Activated CD4-positive, CD25-positive, alpha-beta regulatory T cell (primary cell): ENCODE data around the gene C6orf141.

Experiments
- DNase-seq, 4 experiments: peaks; one replicate each; lab custom pipeline; 2025; lab: John Stamatoyannopoulos, UW

Gene C6orf141

DNA sequence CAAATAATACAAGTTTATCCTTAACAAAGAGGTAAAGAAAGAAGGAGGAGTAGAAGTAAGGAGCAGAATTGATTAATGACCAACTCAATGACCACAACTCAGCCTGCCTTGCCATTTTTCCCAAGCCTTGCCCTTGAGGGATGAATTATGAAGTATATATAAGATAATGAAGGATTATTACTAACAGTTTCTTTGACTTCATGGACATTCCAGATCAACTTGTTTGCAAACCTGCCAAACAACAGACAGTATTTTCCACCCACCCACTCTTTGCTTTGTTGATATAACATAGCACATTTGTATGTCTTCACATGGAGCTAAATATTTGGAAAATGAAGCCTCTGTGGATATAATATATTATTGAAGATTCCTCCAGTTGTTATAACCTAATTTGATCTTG, 9.9 kb upstream of the C6orf141 start:
- no peak for DNase-seq

DNA sequence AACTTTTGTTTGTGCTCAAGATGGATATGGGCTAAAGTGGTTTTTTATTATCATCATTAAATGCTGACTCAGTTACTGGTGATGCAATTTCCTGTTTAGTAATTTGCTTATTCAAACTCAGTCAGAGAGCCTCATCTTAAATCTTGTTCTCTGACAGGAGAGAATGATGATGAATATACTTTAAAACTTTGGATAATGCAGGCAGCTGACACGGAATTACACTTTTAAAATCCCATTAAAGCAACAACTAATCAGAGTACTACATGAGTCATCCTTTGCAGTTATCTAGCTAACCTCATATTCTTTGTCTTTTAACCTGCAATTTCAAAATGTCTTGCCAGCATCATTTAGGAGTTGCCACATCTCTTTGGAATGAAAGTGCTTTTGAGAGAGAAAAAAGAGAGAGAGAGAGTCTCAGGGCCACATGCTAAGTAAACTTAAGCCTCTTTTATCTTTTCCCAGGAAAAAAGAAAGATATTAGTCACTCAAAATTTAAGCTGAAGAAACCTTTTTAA, 9.2 kb upstream of the C6orf141 start:
- DNase-seq = no peak

DNA sequence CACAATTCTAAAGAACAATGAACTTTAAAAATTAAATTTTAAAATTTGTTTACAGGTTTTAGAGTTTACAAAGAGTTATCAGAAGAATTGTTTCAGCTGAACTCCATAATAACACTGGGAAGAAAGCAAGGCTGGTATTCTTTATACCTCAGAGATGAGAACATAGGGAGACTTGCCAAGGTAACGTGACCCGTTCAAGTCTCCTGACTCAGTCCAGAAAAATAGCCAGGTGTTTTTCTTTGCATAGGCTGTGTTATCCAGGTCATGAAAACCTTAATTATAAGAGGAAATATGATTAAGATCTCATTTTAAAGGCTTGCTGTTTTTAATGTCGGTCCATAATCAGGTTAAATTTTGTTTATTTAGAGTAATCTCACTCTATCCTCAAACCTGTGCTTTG, 8.5 kb upstream of the C6orf141 start:
- no peak for DNase-seq

DNA sequence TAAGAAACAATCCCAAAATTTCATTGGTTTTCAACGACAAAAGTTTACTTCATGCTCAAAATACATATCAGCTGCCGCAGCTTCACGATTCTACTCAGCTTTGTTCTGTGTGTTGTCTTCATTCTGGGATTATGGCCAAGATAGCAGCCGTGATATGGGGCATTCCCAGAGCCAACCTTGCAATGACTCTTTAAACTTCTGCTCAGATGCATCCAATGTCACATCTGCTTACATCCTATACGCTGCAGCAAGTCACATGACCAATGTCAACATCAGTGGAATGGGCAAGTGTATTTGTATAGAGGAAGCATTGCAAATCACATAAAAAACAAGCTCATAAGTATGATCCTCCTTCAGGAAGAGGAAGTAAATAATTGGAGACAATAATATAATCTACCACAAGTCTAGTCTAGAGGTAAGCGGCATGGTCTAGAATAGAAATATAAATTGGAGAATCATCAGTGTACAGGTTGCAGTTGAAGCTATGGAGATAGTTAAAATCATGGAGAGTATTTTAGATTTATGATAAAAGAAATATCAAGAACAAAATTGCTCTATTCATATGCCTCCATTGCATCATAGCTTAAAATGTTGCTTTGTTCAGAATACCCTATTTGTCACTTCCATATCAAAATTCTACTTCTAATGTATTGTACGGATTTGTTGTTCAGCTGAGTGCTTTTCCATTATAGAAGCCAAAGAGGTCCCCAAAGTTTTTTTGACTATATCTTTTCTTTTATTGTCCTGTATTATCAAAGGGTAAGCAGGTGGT, 7.2 kb upstream of the C6orf141 start:
- DNase-seq = no peak

DNA sequence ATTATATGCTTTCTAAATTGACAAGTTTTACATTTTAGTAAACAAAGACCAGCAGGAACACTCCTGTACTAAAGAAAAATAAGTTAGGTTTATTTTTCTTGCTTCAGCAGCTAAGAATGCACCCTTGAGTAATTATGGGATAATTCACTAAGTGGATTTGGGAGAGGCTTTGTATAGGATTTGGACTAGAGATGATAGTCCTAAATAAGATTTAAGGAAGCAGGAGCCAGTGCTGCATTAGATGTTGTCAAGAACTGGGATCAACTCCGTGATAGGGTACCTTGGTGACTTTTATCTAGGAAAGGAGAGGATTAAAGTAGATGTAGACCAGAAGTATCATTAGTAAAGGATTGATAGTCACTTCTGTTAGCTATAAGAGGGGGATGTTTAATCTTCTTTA, 4.1 kb upstream of the C6orf141 start:
- DNase-seq = no peak

DNA sequence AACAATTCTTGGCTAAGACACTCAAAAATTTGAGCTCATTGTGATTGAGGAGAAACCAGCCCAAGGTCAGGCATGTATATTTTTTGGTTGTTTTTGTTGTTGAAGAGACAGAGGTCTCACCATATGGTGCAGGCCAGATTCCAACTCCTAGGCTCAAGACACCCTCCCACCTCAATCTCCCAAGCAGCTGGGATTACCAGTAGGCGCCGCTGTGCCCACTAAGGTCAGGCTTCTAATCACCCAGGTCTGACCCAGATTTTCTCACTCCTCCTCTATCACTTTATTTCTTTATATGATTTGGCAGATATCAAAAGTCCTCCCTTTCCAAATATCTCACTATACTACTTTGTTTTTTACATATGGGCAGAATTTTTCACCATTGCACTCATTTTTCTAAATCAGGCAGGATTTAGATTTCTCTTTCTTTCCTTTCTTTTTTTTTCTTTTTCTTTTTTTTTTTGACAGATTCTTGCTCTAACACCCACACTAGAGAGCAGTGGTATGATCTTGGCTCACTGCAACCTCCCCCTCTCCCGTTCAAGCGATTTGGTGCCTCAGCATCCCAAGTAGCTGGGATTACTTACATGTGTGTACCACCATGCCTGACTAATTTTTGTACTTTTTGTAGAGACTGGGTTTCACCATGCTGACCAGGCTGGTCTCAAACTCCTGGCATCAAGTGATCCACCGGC, 1.7 kb upstream of the C6orf141 start:
- DNase-seq = no peak

DNA sequence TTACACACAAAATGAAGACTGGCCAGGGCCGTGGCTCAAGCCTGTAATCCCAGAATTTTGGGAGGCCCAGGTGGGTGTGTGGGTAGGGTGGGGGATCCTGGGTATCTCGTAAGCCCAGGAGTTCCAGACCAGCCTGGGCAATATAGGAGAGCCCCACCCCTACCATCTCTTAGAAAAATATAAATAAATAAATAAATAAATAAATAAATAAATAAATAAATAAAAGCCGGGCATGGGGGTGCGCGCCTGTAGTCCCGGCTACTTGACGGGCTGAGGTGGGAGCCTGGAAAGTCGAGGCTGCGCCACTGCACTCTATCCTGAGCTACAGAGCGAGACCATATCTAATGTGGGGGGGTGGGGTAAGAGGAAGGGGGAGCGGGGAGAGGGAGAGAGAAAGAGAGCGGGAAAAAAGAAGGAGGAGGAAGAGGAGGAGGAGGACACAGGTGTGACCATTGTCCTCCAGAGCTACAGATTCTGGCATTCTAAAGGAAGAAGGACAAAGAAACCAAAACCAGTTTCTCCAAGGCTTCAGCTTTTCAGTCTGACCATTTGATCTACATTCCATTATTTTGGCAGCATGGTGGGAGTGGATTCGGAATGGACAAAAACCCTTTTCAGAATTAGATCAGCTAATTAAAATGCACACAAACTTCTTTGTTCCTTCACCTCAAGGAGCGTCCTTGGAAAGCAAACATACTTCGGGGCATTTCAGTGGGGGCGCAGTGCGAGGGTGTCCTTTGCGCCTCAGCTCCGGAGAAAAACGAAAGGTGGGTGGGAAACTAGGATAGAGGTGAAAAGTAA, 577 bp upstream of the C6orf141 start:
- DNase-seq = no peak

DNA sequence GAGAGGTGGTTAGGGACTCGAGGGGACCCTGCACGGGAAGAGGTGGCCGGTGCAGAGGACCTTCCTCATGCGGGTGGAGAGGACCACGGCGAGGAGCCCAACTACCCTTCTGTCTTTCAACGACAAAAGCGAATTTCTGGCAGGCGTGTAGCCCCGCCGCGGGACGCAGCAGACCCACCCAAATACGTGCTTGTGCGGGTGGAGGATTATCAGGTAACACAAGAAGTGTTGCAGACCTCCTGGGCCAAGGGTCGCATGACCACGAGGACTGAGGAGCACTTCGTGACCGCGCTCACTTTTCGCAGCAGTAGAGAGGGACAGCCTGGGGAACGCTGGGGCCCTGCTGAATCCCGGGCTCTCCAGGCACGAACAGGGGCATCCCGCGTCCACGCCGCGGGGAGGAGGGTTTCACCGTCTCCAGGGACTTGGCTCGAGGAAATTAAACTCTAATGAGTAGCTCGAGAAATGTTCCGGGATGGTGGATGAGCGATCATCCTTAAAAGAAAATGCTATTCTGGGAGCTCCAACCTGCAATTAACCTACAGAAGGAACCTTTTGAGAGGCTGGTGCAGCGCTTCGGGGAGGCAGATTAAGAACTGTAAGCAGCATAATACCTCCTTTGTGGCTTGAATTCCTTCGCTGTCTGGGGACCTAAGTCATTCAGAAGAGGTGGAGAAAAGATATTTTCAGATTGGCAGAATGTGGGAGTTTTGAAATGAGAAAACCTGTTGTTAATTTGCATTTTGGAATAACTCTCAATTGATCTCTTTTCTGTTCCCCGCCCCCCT, 804 bp downstream of the C6orf141 start:
- DNase-seq = no peak

DNA sequence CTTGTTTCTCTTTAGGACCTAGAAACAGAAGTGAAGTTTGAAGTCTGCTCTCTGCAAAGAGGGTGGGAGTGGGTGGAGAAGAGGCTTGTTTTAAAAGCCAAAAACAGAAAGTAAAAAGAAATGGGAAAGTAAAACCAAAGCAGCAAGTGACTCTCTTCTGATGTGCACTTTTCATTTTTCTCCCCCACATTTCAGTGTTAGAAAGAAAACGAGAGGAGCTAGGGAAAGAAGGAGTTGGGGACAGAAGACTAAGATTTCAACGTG, 1.3 kb downstream of the C6orf141 start:
- no peak for DNase-seq

DNA sequence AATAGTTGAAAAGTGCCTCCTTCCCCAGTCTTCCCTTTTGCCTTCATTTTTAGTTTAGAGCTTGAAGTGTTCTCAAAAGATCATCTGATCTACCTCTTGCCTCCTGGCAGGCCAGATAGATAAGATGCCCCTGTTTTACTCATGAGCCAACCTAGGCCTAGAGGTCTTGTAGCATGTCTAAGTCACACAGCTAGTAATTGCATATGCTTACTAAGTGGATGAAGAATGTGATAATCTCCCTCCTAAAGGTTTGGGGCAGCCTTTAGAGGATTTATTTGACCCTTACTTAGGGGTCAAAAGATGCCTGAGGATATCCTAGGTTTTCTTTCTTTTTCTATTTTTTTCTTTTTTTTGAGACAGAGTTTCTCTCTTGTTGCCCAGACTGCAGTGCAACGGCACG, 2.1 kb downstream of the C6orf141 start:
- no peak for DNase-seq

DNA sequence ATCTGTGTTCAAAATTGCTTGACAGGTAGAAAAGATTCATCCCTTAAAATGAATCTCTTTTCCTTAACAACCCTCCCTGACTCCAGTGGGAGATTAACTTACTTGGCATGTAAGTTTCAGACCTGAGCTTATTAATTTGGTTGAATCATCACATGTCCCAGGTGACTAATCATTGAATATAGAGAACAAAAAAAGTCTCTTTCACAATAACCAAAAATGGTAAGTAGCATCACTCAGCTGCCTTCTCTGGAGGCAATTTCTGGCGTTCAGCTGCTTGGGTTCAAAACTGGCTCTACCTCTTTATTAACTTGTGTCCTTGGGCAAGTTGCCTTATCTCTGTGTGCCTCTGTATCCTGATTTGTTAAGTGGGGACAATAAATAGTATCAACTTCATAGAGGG, 2.9 kb downstream of the C6orf141 start:
- DNase-seq = no peak

DNA sequence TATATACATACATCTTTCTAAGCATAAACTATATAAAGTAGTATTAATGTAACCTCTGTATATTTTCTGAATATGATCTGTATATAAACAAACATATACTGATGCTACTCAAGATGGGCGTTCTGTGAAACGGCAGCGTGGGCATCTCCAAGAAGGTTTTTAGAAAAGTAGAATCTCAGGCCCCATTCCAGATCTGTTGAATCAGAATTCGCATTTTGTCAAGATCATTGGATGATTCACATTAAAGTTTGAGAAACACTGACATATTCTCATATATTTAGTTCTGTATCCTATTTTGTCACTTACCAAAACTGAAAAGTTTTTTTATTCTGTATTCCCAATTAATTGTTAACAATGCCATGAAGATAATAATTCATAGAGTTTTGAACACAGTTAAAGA, 5.5 kb downstream of the C6orf141 start:
- DNase-seq = no peak

DNA sequence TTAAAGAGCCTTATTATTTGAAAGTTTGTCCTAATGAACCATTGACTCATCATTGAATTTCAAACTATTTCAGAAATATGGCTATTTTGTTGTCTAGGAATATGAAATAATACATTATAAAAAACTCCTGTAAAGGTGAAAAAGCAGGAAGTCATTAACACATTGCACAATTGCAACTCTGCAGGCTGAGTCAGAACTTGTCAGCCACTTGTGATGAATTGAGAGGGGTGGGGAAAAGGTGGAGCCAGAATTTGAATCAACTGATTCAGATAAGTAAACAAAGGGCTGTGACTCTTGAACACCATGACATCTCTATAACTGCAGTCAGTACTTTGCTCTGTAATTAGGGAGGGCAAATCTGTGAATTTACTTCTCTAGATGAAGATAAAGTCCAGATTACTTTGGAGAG, 6.0 kb downstream of the C6orf141 start:
- no peak for DNase-seq

DNA sequence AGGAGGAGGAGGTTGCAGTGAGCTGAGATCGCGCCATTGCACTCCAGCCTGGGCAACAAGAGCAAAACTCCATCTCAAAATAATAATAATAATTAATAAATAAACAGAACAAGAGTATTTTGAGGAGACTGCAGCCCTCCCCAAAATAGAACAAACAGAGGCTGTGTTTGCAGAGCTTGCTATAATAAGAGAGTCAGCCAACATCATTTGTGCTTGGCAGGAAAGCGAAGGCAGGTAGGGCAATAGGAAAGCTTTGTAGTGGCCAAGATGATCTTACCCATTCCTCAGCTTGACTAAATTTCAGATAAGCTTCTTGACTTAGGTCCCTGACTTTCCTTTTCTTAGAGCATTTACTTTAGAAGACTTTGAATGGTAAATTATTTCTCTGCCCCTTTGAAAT, 6.7 kb downstream of the C6orf141 start:
- no peak for DNase-seq

DNA sequence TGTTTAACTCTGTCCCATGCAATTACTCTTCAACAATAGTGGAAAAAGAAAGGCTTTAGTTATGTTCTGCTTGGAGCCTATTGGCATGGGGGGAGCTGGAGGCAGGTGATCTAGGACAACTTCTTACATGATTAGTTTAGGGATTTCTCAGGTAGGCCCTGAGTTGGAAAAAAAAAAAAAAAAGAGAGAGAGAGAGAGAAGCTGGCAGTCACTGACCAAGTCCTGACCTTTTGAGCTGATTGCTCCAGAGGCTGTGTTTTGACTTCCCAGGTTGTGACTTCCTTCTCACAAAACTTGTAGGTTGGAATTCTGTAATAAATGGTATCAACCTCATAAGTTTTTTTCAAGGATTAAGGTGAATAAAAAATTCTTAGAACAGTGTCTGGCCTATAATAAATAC, 7.8 kb downstream of the C6orf141 start:
- no peak for DNase-seq

DNA sequence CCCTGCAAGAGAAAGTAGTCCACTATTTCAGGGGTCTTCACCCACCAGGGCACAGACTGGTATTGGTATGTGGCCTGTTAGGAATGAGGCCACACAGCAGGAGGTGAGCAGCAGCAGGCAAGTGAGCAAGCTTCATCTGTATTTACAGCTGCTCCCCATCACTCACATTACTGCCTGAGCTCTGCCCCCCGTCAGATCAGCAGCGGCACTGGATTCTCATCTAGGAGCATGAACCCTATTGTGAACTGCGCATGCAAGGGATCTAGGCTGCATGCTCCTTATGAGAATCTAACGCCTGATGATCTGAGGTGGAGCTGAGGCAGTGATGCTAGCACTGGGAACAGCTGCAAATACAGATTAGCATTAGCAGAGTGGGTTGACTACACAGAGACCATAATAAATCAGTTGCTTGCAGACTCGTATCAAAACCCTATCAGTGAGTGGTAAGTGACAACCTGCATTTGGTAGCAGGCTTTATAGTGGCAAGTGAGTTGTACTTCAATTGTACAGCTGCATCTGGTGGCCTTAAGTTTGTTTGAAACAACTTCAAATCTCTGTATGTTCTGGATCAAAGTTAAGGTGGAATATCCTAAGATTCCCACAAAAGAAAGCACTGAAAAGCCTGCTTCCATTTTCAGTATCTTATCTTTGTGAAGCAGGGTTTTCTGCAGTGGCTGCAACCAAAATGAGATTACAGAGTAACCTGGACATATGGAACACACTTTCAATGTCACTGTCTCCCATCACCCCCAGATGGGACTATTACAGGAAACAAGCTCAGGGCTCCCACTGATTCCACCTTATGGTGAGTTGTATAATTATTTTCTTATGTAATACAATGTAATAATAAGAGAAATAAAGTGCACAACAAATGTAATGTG, 12.8 kb downstream of the C6orf141 start:
- no peak for DNase-seq

DNA sequence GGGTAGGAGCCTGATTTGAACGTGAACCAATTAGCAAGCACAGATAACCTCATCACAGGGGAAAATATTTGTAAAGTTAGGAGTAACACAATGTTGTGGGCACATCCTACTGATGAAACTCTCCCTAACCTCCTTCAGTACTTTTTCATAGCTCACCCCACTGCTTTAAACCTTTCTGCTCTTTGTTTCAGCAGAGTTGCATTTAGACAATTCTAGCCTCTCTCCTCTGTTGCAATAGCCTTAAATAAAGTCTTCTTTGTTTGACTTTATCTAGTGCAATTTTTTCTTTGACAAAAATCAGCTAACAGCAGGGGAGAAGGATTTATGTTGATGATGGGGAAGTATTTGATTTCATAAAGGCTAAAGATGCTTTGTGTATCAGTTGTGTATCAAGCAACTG, 14.1 kb downstream of the C6orf141 start:
- no peak for DNase-seq

DNA sequence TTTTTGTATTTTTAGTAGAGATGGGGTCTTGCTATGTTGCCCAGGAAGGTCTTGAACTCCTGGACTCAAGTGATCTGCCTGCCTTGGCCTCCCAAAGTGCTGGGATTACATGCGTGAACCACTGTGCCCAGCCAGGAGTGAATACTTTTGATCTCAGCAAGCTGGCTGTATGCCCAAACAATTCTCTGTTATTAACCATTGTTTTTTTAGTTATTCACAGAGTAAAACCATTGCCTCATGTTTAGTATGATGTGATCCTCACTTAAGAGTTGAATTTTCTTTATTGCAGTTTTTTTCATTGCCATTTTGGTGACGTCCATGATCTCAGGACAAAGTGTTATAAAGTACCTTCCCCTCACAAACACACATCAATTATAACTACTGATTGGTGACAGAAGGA, 14.8 kb downstream of the C6orf141 start:
- no peak for DNase-seq

DNA sequence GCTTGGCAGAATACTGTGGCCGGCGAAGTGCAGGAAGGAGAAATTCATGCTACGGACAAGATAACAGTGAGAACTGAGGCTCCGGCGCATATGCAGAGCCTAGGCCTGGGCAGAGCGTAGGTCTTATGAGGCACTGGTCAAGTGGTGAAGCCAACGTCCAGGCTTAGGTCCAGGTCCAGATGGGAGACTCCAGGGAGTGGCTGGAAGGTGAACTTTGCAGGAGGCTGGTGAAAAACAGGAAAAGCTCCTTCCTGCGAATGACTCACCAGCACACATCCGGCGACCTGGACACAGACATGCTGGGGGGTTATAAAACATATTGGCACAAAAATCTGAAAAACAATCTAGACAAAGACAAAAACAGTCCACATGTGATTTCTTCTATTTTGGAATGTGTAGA, 15.4 kb downstream of the C6orf141 start:
- DNase-seq = no peak

DNA sequence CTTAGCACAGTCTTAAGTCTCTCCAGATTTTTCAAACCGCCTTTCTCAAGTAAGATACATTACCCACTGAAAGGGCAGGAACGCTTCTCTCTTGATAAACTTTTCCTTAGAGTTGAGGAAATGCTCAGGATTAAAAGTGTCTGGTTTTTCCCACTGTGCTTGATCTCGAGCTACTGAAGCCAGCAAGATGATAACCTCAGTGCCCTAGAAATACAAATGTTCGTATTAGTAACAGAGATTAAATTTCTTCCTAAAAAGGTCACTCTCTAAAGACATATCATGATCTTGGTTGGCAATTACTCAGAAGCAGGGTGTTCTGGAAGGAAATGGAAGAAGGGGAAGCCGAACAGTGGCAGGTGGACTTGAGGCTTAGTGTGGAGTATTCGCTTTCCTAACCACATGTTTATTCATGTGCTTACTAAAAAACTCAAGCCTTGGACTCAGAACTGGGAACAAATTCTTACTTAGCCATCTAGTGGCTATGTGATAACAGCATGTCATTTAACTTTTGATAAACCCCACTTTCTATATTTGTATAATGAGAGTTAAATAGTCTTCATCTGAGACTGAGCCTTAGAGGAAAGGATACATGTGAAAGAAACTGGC, 20.1 kb downstream of the C6orf141 start:
- no peak for DNase-seq

DNA sequence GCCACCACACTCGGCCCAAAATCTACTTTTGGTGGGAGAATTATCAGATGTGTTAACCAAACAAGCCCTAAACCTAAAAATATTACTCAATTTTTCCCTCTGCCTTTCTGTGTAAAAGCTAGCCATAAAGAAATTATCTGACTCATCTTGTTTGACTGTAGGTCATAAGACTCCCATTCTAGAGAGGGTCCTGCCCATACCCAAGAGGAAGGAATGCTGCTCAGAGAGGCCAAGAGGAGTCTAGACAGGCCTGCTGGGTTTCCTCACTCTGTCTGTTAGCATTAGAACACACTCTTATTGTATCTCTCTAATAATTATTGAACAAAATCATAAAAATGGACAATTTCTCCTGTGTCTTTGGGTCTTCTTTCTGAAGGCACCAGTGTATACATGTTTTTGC, 26.1 kb downstream of the C6orf141 start:
- DNase-seq = no peak
